Ishikawa (cell line): ENCODE data around the gene GUCY1A1.

Experiments used
- CEBPB ChIP-seq: IDR thresholded peaks from 2 replicates; pipeline ENCODE4 v1.6.1; 2012
- CREB1 ChIP-seq: IDR thresholded peaks from 2 replicates; pipeline ENCODE4 v1.6.1; 2012; ENCODE audit warnings: low read depth
- EGR1 ChIP-seq: IDR thresholded peaks from 2 replicates; pipeline ENCODE4 v1.6.1; 2012
- EP300 ChIP-seq: IDR thresholded peaks from 2 replicates; pipeline ENCODE4 v1.6.1; 2012; ENCODE audit warnings: borderline replicate concordance
- FOXM1 ChIP-seq: IDR thresholded peaks from 2 replicates; pipeline ENCODE4 v1.6.1; 2012; ENCODE audit warnings: low read depth, borderline replicate concordance
- MAX ChIP-seq: IDR thresholded peaks from 2 replicates; pipeline ENCODE4 v1.6.1; 2012
- NFIC ChIP-seq: IDR thresholded peaks from 2 replicates; pipeline ENCODE4 v1.6.1; 2012
- RAD21 ChIP-seq: IDR thresholded peaks from 2 replicates; pipeline ENCODE4 v1.6.1; 2012; ENCODE audit warnings: low read depth
- REST ChIP-seq: IDR thresholded peaks from 2 replicates; pipeline ENCODE4 v1.6.1; 2012; ENCODE audit warnings: low read depth, mild to moderate bottlenecking
- TAF1 ChIP-seq: IDR thresholded peaks from 2 replicates; pipeline ENCODE4 v1.6.1; 2012; ENCODE audit warnings: low read depth, mild to moderate bottlenecking
- TCF12 ChIP-seq: IDR thresholded peaks from 2 replicates; pipeline ENCODE4 v1.6.1; 2012; ENCODE audit warnings: low read depth
- TEAD4 ChIP-seq: IDR thresholded peaks from 2 replicates; pipeline ENCODE4 v1.6.1; 2012
- USF1 ChIP-seq: IDR thresholded peaks from 2 replicates; pipeline ENCODE4 v1.6.1; 2012
- YY1 ChIP-seq: IDR thresholded peaks from 2 replicates; pipeline ENCODE4 v1.6.1; 2012; ENCODE audit warnings: low read depth
- ZBTB7A ChIP-seq: IDR thresholded peaks from 2 replicates; pipeline ENCODE4 v1.6.1; 2012; ENCODE audit warnings: low read depth

Gene GUCY1A1

GRCh38 chr4:155761047-155761446, 94.4 kb downstream of the GUCY1A1 start:
- no peak for TF ChIP-seq TEAD4
- no peak for TF ChIP-seq YY1
- TF ChIP-seq EP300, result no peak

- TF ChIP-seq USF1, result no peak
- TF ChIP-seq RAD21, result no peak
- peak; percentile 42; the same call in 1 of the 2 replicates for TF ChIP-seq NFIC
- TF ChIP-seq TCF12, result peak; percentile 73
- TF ChIP-seq CEBPB, result no peak
- TF ChIP-seq ZBTB7A, result no peak
- no peak for TF ChIP-seq CREB1
- TF ChIP-seq YY1, result no peak
- TF ChIP-seq TEAD4, result 0 out of 2 replicates have a peak, but pooled peaks have one; percentile 43
- TF ChIP-seq EP300, result peak; percentile 52
- peak; percentile 40; the same call in 1 of the 2 replicates for TF ChIP-seq FOXM1
These were observed 95.3 kb downstream of the GUCY1A1 start for GRCh38 chr4:155761916-155762315.

GRCh38 chr4:155762334-155762733, 95.7 kb downstream of the GUCY1A1 start:
- TF ChIP-seq NFIC (no peak), FOXM1 (no peak), TCF12 (no peak), YY1 (no peak), EP300 (no peak; the same call in 1 of the 2 replicates), EGR1 (no peak), CREB1 (no peak), USF1 (no peak), ZBTB7A (no peak), TEAD4 (no peak), MAX (no peak), CEBPB (no peak), REST (no peak), TAF1 (no peak), RAD21 (no peak)

- TF ChIP-seq TEAD4, result no peak
- TF ChIP-seq USF1, result no peak
- no peak for TF ChIP-seq REST
- no peak for TF ChIP-seq TAF1
- no peak for TF ChIP-seq CREB1
- TF ChIP-seq TCF12, result no peak
- no peak for TF ChIP-seq EGR1
- no peak for TF ChIP-seq EP300
- TF ChIP-seq NFIC, result no peak
- no peak for TF ChIP-seq ZBTB7A
- TF ChIP-seq CEBPB, result no peak
These were observed 96.9 kb downstream of the GUCY1A1 start for GRCh38 chr4:155763551-155763950.

- no peak for TF ChIP-seq ZBTB7A
- TF ChIP-seq TAF1, result no peak
These were observed 98.5 kb downstream of the GUCY1A1 start for GRCh38 chr4:155765149-155765548.

- TF ChIP-seq CREB1 (no peak), TAF1 (no peak), TEAD4 (no peak), MAX (no peak)
These were observed 100.0 kb downstream of the GUCY1A1 start for GRCh38 chr4:155766622-155767021.
